ENCODE measurements around the gene TROAP.

The TROAP gene

DNA sequence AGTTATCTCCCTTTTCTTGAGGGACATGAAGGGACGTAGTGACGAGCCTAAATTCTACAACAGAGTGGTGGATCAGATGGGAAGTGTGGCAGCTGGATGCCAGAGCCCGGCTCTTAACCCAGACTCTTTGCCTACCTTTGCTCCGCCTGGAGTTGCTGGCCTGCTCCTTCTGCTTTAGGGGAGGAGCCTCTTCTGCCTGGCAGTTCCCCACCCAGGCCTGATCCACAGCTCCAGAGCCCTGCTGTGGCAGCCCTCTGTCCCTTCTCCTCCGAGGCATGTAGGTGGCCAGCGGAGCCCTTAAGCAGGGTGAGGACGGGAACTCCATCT lies 30.4 kb upstream of the TROAP start:
- TF ChIP-seq GATA3 (IDR thresholded peaks at IDR 0.05; ENCODE audit: low read depth, low read length) (no peak), GATA2 (IDR thresholded peaks at IDR 0.05; ENCODE audit: low read depth, low read length) (no peak)

DNA sequence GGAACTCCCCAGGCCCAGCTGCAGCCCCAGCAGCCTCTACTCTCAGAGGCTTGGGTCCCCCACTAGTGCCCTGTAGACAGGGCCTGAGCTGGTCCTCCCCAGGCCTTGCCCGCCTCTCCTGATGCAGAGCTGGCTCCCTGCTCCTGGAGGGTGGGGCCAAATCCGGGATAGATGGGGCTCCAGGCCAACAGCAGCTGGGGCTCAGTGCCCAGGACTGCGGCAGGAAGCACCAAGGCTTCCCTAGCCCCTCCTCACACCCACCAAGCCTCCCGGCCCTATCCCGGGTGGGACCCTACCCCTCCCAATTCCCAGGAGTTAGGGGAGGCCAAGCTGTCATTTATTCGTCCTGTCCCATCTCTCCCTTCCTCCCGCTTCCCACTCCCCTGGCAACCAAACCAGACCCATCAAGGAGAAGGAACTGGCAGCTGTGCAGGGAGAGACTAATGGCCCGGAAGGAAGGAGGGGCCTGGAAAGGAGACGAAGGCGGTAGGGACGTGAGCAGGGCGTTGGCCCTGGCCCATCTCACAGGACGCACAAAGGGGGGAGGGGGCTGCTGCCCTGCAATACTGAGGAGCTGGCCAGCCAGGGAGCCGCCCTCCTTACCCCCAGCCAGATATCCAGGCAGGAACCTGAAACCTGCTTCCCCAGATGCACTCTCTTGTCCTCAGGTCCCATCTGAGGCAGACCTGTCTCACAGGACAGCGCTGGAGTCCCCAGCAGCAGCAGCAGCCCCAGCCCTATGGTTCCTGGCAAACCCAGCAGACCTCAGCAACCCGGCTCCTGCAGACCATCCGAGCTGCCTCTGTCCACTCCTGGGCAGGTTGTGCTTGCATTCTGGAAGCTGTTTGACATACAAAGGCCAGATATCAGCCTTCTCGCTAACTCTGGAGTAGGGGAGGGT lies 29.7 kb upstream of the TROAP start:
- TF ChIP-seq GATA2 (IDR thresholded peaks at IDR 0.05; ENCODE audit: low read depth, low read length) (no peak), GATA3 (IDR thresholded peaks at IDR 0.05; ENCODE audit: low read depth, low read length) (no peak)

DNA sequence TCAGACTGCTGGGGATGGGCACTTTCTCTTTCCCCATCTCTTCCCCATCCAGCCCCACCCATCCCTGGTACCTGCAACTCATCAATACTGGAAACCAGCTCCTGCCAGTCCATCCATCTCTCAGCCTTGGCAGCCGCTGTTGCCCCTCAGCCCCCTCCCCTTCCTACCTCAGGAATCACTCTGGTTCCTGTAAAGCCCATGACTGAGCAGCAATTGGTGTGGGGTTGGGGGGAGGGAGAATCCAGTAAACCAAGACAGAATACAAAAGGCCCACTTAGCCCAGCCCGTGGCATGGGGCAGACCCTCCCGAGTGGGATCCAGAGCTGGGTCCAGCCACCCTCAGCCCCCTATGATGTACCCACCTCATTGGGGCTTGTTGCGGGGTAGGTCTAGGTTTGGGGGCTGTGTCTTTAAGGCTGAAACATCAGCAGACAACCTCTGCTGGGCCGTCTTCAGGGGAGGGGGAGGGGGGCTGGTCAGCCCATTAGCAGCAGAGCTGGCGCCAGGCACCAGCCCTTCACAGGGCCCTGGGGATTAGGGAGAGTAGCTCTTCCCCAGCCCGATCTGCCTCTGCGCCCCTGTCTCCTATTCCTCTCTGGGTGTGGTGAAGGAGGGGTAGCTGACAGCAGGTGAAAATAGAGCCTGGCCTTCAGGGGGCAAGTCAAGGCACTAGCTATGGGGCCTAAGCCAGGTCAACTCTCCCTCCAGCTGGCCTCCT lies 28.8 kb upstream of the TROAP start:
- TF ChIP-seq GATA3 (IDR thresholded peaks at IDR 0.05; ENCODE audit: low read depth, low read length) (no peak), GATA2 (IDR thresholded peaks at IDR 0.05; ENCODE audit: low read depth, low read length) (no peak)

DNA sequence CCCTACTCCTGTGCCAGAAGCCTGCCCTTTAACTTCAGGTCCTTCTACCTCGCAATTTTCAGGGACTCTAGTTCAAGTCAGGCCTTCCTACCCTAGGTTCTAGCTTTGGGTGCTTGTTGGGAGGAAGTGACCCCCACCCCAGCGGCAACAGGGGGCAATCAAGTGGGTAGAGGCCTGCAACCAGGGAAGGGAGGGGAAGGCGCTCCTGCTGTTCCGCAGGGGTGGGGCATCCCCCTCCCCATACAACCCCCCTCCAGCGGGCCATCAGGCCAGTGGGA lies 28.3 kb upstream of the TROAP start:
- TF ChIP-seq GATA2 (IDR thresholded peaks at IDR 0.05; ENCODE audit: low read depth, low read length) (no peak), GATA3 (IDR thresholded peaks at IDR 0.05; ENCODE audit: low read depth, low read length) (no peak)

DNA sequence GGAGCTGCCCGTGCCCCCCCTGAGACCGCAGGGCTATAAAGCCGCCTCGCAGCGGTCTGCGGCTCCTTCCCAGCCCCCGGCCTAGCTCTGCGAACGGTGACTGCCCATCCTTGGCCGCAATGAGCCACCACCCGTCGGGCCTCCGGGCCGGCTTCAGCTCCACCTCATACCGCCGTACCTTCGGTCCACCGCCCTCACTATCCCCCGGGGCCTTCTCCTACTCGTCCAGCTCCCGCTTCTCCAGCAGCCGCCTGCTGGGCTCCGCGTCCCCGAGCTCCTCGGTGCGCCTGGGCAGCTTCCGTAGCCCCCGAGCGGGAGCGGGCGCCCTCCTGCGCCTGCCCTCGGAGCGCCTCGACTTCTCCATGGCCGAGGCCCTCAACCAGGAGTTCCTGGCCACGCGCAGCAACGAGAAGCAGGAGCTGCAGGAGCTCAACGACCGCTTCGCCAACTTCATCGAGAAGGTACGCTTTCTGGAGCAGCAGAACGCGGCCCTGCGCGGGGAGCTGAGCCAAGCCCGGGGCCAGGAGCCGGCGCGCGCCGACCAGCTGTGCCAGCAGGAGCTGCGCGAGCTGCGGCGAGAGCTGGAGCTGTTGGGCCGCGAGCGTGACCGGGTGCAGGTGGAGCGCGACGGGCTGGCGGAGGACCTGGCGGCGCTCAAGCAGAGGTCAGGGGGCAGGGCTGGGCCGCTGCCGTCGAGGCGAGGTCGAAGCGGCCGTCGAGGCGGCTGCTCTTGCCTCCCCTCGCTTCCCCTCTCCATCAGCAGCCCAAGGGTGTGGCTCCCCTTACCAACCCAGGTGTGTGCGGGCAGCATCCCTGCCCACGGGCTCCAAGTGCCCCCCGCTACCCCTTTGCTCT lies 27.7 kb upstream of the TROAP start, which contains the start of gene PRPH:
PRPH (plus strand) TSS at position 66 of the 855 bp plus-strand sequence; CDS start at position 120, 54 bp downstream.
- TF ChIP-seq GATA3 (IDR thresholded peaks at IDR 0.05; ENCODE audit: low read depth, low read length) (no peak), GATA2 (IDR thresholded peaks at IDR 0.05; ENCODE audit: low read depth, low read length) (no peak)

DNA sequence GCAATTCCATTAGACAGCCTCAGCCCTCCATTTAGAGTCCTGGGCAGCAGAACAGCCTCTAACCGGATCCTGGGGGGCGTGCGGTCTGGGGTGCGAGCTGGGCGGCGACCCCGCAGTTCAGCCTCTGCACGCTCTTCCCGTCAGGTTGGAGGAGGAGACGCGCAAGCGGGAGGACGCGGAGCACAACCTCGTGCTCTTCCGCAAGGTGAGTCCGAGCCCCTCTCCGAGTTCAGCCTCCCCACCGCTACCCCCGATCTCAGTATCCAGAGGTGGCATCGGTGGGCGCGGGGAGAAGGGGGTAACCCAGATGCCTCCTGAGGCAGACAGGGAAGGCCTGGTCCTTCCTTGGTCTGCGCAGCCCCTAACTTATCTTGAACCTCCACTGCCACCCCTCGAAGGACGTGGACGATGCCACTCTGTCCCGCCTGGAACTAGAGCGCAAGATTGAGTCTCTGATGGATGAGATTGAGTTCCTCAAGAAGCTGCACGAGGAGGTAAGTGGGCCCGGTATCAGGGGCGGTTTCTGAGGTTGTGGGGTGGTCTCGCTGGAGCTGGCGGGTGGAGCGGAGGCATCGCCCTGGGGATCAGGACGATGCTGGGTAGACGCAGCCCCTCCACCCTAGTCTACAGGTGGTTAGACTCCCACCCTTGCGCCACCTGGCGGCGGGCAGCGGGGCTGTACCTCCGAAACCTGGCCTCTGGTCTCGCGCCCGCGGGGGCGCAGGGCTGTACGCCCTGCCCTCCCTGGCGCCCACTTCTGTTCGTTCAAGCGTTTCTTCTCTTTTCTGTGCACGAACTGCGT lies 26.8 kb upstream of the TROAP start:
- no peak for TF ChIP-seq GATA3 (IDR thresholded peaks at IDR 0.05; ENCODE audit: low read depth, low read length)
- TF ChIP-seq GATA2 (IDR thresholded peaks at IDR 0.05; ENCODE audit: low read depth, low read length) = no peak

DNA sequence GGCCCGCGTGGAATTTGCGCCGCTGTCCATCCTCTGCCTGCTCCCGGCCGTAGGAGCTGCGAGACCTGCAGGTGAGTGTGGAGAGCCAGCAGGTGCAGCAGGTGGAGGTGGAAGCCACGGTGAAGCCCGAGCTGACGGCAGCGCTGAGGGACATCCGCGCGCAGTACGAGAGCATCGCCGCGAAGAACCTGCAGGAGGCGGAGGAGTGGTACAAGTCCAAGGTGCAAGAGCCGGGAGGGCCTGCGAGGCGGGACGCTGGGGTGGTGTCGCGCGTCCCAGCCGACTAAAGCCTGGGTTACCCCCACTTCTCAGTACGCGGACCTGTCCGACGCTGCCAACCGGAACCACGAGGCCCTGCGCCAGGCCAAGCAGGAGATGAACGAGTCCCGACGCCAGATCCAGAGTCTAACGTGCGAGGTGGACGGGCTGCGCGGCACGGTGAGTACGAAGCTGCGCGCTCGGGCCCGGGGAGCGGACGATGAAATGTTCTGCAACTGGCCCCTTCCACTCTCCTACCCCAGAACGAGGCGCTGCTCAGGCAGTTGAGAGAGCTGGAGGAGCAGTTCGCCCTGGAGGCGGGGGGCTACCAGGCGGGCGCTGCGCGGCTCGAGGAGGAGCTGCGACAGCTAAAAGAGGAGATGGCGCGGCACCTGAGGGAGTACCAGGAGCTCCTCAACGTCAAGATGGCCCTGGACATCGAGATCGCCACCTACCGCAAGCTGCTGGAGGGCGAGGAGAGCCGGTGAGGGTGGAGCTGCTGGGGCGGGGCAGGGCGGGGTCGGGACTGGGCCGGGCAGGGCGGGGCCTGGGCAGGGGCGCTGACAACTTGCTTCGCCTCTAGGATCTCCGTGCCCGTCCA lies 26.0 kb upstream of the TROAP start:
- no peak for TF ChIP-seq GATA2 (IDR thresholded peaks at IDR 0.05; ENCODE audit: low read depth, low read length)

DNA sequence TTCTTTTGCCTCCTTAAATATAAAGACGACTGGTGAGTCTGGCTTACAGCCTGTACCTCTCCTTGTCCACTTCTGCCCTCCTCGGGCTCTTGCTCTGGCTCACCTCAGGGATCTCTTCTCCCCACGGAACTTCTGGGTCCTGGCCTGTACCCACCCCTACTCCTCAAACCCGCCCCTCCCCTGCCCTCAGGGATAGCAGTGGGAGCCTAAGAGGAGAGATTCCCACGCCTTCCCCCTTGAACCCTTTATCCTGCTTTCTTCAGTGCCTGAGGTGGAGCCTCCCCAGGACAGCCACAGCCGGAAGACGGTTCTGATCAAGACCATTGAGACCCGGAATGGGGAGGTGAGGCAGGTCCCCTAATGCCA lies 25.4 kb upstream of the TROAP start:
- TF ChIP-seq GATA3 (IDR thresholded peaks at IDR 0.05; ENCODE audit: low read depth, low read length) (no peak), GATA2 (IDR thresholded peaks at IDR 0.05; ENCODE audit: low read depth, low read length) (no peak)

DNA sequence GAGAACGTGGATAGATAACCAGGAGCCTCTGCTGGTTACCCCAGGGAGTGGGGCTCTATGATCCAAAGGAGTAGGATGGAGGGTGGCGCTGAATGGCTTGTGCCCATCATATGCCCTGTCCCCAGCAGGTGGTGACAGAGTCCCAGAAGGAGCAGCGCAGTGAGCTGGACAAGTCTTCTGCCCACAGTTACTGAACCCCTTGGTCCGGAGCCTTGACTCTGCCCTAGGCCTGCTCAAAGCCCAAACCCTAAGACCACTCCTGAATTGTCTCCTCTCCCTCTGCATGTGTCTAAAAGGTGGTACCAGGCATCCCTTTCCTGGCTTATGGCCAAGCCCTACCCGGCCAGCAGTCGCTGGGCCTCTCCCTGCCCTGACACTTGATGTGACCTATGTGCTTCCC lies 24.9 kb upstream of the TROAP start:
- TF ChIP-seq GATA3 (IDR thresholded peaks at IDR 0.05; ENCODE audit: low read depth, low read length) (no peak), GATA2 (IDR thresholded peaks at IDR 0.05; ENCODE audit: low read depth, low read length) (no peak)

DNA sequence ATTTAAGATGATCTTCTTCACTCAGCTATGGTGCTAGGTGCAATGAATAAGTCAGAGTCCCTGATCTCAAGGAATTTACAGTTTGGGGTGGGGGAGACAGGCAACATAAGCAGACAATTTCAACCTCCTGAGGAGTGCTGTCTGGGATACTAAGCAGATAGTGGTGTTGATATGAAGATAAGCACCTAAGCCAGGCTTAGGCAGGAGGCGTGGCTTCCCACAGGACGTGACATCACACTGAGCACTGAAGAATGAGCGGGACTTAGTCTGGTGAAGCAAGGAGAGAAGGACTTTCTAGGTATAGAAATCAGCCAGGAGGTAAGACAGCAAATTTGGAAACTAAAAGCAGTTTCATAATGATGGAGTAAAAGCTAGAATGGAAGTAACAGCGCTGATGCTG lies 21.3 kb upstream of the TROAP start:
- TF ChIP-seq GATA3 (IDR thresholded peaks at IDR 0.05; ENCODE audit: low read depth, low read length) (no peak), GATA2 (IDR thresholded peaks at IDR 0.05; ENCODE audit: low read depth, low read length) (no peak)

DNA sequence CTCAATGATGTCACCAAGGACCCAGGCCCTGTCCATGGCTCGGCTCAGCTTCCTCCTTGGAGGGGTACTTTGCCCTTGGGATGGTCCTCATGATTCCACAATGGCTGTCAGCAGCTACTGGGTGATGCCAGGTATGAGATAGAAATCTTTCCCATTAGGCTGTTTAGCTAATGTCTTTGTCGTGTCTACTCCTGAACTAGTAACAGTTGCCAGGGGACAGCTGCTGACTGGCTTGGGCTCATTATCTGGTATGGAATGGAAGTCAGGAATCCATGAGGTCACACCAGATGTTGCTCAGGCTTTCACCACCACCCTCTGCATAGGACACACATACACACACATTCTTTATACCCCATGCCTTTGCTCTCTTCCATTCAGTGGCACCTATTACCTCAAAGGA lies 18.9 kb upstream of the TROAP start:
- TF ChIP-seq GATA3 (IDR thresholded peaks at IDR 0.05; ENCODE audit: low read depth, low read length) (no peak), GATA2 (IDR thresholded peaks at IDR 0.05; ENCODE audit: low read depth, low read length) (peak; percentile 62)

DNA sequence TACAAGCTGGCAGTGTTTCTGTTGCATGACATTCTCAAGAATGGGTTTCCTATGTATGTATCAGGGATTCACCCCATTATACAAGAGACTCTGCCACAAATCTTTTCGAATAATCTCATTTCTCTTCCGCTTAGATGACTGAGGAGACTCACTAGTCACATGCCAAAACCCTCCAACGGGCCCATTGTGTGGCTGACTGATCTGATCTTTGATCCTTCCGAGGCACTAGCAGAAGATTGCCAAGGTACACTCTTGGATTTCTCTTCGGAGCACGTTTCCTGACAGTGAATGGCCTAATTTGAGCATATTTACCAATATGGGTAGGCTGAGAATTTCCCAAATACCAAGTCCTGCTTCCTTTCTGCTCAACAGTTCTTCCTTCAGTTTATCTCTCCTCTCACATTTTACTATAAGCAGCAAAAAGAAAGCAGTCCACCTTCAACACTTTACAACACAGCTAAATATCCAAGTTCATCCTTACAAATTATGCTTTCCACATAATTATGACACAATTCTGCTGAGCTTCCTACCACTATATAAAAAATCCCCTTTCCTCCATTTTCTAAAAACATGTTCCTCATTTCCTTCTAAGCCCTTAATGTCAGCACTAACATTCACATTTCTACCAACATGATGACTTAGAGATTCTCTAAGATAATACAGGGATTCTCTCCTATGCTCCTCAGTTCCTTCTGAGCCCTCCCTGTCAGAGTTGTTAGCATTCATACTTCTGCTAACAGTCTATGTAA lies 17.1 kb upstream of the TROAP start:
- TF ChIP-seq GATA2 (IDR thresholded peaks at IDR 0.05; ENCODE audit: low read depth, low read length) (no peak), GATA3 (IDR thresholded peaks at IDR 0.05; ENCODE audit: low read depth, low read length) (no peak)
